ENCODE measurements around the gene ZNF883.

ZNF883 gene

GRCh38 chr9:112913326-112913725 is 98.7 kb downstream of the ZNF883 start:
- H3K4me2 ChIP-seq (ENCODE audit: low read depth, low read length), result no peak overlapping the region
- H3K9me2 ChIP-seq (replicated peaks; ENCODE audit: insufficient read depth, low read length), result no peaks in the 10 kb centered on the region
- no peaks in the 10 kb centered on the region for H4K20me1 ChIP-seq (ENCODE audit: insufficient read depth, low read length)
- no peak for DNase-seq
- no peaks in the 10 kb centered on the region for H3K36me3 ChIP-seq (replicated peaks; ENCODE audit: insufficient read depth, low read length)
- H3K9ac ChIP-seq (ENCODE audit: low read length), result no peak overlapping the region
- H2AFZ ChIP-seq (ENCODE audit: low read length), result no peak overlapping the region
- H3F3A ChIP-seq (ENCODE audit: insufficient read depth, low read length), result no peaks in the 10 kb centered on the region
- H3K4me3 ChIP-seq (ENCODE audit: low read length), result no peak overlapping the region
- H3K4me1 ChIP-seq (ENCODE audit: low read length), result no peaks in the 10 kb centered on the region
- TF ChIP-seq EZH2phosphoT487 (IDR thresholded peaks at IDR 0.05; ENCODE audit: low read length) (no peak), EZH2 (optimal IDR thresholded peaks at IDR 0.05; ENCODE audit: low read depth, low read length) (no peak), CTCF (IDR thresholded peaks at IDR 0.05; ENCODE audit: low read length) (no peak)
- no peaks in the 10 kb centered on the region for H3K9me3 ChIP-seq (replicated peaks; ENCODE audit: insufficient read depth, low read length)
- H3K27me3 ChIP-seq (replicated peaks; ENCODE audit: insufficient read depth, low read length), result no peaks in the 10 kb centered on the region
- H3K27ac ChIP-seq (ENCODE audit: low read length), result no peak overlapping the region
- no peaks in the 10 kb centered on the region for H3K79me2 ChIP-seq (ENCODE audit: low read length)

GRCh38 chr9:112912636-112913035 is 99.4 kb downstream of the ZNF883 start:
- DNase-seq, result no peak
- Histone ChIP-seq H3K4me2 (ENCODE audit: low read depth, low read length) (no peak overlapping the region), H2AFZ (ENCODE audit: low read length) (no peak overlapping the region), H3K9me3 (replicated peaks; ENCODE audit: insufficient read depth, low read length) (no peaks in the 10 kb centered on the region), H3K36me3 (replicated peaks; ENCODE audit: insufficient read depth, low read length) (no peaks in the 10 kb centered on the region), H4K20me1 (ENCODE audit: insufficient read depth, low read length) (no peaks in the 10 kb centered on the region), H3K4me3 (ENCODE audit: low read length) (no peak overlapping the region), H3K79me2 (ENCODE audit: low read length) (no peaks in the 10 kb centered on the region), H3K4me1 (ENCODE audit: low read length) (no peaks in the 10 kb centered on the region), H3K9ac (ENCODE audit: low read length) (no peak overlapping the region), H3F3A (ENCODE audit: insufficient read depth, low read length) (no peaks in the 10 kb centered on the region), H3K27me3 (replicated peaks; ENCODE audit: insufficient read depth, low read length) (no peaks in the 10 kb centered on the region), H3K27ac (ENCODE audit: low read length) (no peak overlapping the region), H3K9me2 (replicated peaks; ENCODE audit: insufficient read depth, low read length) (no peaks in the 10 kb centered on the region)
- TF ChIP-seq CTCF (IDR thresholded peaks at IDR 0.05; ENCODE audit: low read length) (no peak), EZH2phosphoT487 (IDR thresholded peaks at IDR 0.05; ENCODE audit: low read length) (no peak), EZH2 (optimal IDR thresholded peaks at IDR 0.05; ENCODE audit: low read depth, low read length) (no peak)

GRCh38 chr9:112911736-112912135 is 100.3 kb downstream of the ZNF883 start:
- Histone ChIP-seq H3K9me2 (replicated peaks; ENCODE audit: insufficient read depth, low read length) (no peaks in the 10 kb centered on the region), H3K27me3 (replicated peaks; ENCODE audit: insufficient read depth, low read length) (no peaks in the 10 kb centered on the region), H3K36me3 (replicated peaks; ENCODE audit: insufficient read depth, low read length) (no peaks in the 10 kb centered on the region), H3K4me1 (ENCODE audit: low read length) (no peaks in the 10 kb centered on the region), H3K27ac (ENCODE audit: low read length) (no peak overlapping the region), H3K9ac (ENCODE audit: low read length) (no peak overlapping the region), H3K4me2 (ENCODE audit: low read depth, low read length) (no peak overlapping the region), H3K9me3 (replicated peaks; ENCODE audit: insufficient read depth, low read length) (no peaks in the 10 kb centered on the region), H3F3A (ENCODE audit: insufficient read depth, low read length) (no peaks in the 10 kb centered on the region), H4K20me1 (ENCODE audit: insufficient read depth, low read length) (no peaks in the 10 kb centered on the region), H3K4me3 (ENCODE audit: low read length) (no peak overlapping the region), H2AFZ (ENCODE audit: low read length) (no peak overlapping the region), H3K79me2 (ENCODE audit: low read length) (no peaks in the 10 kb centered on the region)
- no peak for DNase-seq
- TF ChIP-seq CTCF (IDR thresholded peaks at IDR 0.05; ENCODE audit: low read length) (no peak), EZH2phosphoT487 (IDR thresholded peaks at IDR 0.05; ENCODE audit: low read length) (no peak), EZH2 (optimal IDR thresholded peaks at IDR 0.05; ENCODE audit: low read depth, low read length) (no peak)
